ENCODE measurements around the gene ITGBL1. TPM values are rescaled to one million over a fixed set of nuclear protein-coding genes. Genes with fewer than 3 reads are reported as not detected.

Gene ITGBL1
- total RNA-seq (8.5 TPM), polyA plus RNA-seq (21.2 TPM)

- DNase-seq (ENCODE audit: extremely low spot score): no peak
- H3K4me1 ChIP-seq (ENCODE audit: insufficient read depth): no peaks in the 10 kb centered on the region
- peak within 1 kb of the TSS; percentile 45 for H3K4me3 ChIP-seq (ENCODE audit: low read depth, low read length)
- H3K36me3 ChIP-seq (ENCODE audit: insufficient read depth): no peaks in the 10 kb centered on the region
- no peak within 1 kb of the TSS for H3K27ac ChIP-seq (ENCODE audit: low read depth)
- 40% methylated on average over 18 of the region's 18 CpGs for WGBS
Observed at GRCh38 chr13:101452519-101453485, at the start of gene ITGBL1. TSS of gene ITGBL1 (plus strand) at chr13:101452675. CDS start at chr13:101452834, 159 bp downstream.

GRCh38 chr13:101406791-101407190, 45.7 kb upstream of the ITGBL1 start:
- H3K36me3 ChIP-seq (ENCODE audit: insufficient read depth): no peaks in the 10 kb centered on the region
- WGBS: 86% methylated on average over 1 of the region's 1 CpG
- DNase-seq (ENCODE audit: extremely low spot score): no peak
- H3K4me1 ChIP-seq (ENCODE audit: insufficient read depth): no peaks in the 10 kb centered on the region
- no peak overlapping the region for H3K27ac ChIP-seq (ENCODE audit: low read depth)
- H3K4me3 ChIP-seq (ENCODE audit: low read depth, low read length): no peak overlapping the region

- Histone ChIP-seq H3K4me3 (ENCODE audit: low read depth, low read length) (no peak overlapping the region), H3K36me3 (ENCODE audit: insufficient read depth) (no peaks in the 10 kb centered on the region), H3K27ac (ENCODE audit: low read depth) (no peak overlapping the region), H3K4me1 (ENCODE audit: insufficient read depth) (no peaks in the 10 kb centered on the region)
- no peak for DNase-seq (ENCODE audit: extremely low spot score)
- 63% methylated on average over 9 of the region's 9 CpGs for WGBS
Observed at GRCh38 chr13:101408154-101408553, 44.3 kb upstream of the ITGBL1 start.

- Histone ChIP-seq H3K4me1 (ENCODE audit: insufficient read depth) (no peaks in the 10 kb centered on the region), H3K36me3 (ENCODE audit: insufficient read depth) (no peaks in the 10 kb centered on the region), H3K27ac (ENCODE audit: low read depth) (no peak overlapping the region), H3K4me3 (ENCODE audit: low read depth, low read length) (no peak overlapping the region)
- DNase-seq (ENCODE audit: extremely low spot score): no peak
- 59% methylated on average over 6 of the region's 6 CpGs for WGBS
Observed at GRCh38 chr13:101408992-101409656, 43.4 kb upstream of the ITGBL1 start.

- Histone ChIP-seq H3K27ac (ENCODE audit: low read depth) (no peak overlapping the region), H3K4me3 (ENCODE audit: low read depth, low read length) (no peak overlapping the region), H3K36me3 (ENCODE audit: insufficient read depth) (no peaks in the 10 kb centered on the region), H3K4me1 (ENCODE audit: insufficient read depth) (no peaks in the 10 kb centered on the region)
- DNase-seq (ENCODE audit: extremely low spot score): no peak
- 36% methylated on average over 1 of the region's 1 CpG for WGBS
Observed at GRCh38 chr13:101412076-101412475, 40.4 kb upstream of the ITGBL1 start.

- Histone ChIP-seq H3K4me1 (ENCODE audit: insufficient read depth) (no peaks in the 10 kb centered on the region), H3K36me3 (ENCODE audit: insufficient read depth) (no peaks in the 10 kb centered on the region), H3K27ac (ENCODE audit: low read depth) (no peak overlapping the region), H3K4me3 (ENCODE audit: low read depth, low read length) (peak overlapping the region; percentile 88)
- WGBS: 14% methylated on average over 43 of the region's 43 CpGs
- no peak for DNase-seq (ENCODE audit: extremely low spot score)
Observed at GRCh38 chr13:101415358-101416174, 36.9 kb upstream of the ITGBL1 start.

- 2% methylated on average over 85 of the region's 85 CpGs for WGBS
- Histone ChIP-seq H3K4me3 (ENCODE audit: low read depth, low read length) (peak within 1 kb of the TSS; percentile 88), H3K36me3 (ENCODE audit: insufficient read depth) (no peaks in the 10 kb centered on the region), H3K4me1 (ENCODE audit: insufficient read depth) (no peaks in the 10 kb centered on the region), H3K27ac (ENCODE audit: low read depth) (peak within 1 kb of the TSS; percentile 23)
- DNase-seq (ENCODE audit: extremely low spot score): no peak
Observed at GRCh38 chr13:101416181-101417042, 36.1 kb upstream of the ITGBL1 start, which contains the start of gene NALCN. TSS of gene NALCN (minus strand) at chr13:101416508. CDS start at chr13:101399126, 17,382 bp downstream.

GRCh38 chr13:101417043-101417406, 35.5 kb upstream of the ITGBL1 start:
- no peaks in the 10 kb centered on the region for H3K36me3 ChIP-seq (ENCODE audit: insufficient read depth)
- no peak for DNase-seq (ENCODE audit: extremely low spot score)
- H3K27ac ChIP-seq (ENCODE audit: low read depth): no peak overlapping the region
- WGBS: 15% methylated on average over 3 of the region's 3 CpGs
- H3K4me3 ChIP-seq (ENCODE audit: low read depth, low read length): peak overlapping the region; percentile 88
- no peaks in the 10 kb centered on the region for H3K4me1 ChIP-seq (ENCODE audit: insufficient read depth)

GRCh38 chr13:101417501-101417900, 35.0 kb upstream of the ITGBL1 start:
- WGBS: 85% methylated on average over 5 of the region's 5 CpGs
- Histone ChIP-seq H3K4me3 (ENCODE audit: low read depth, low read length) (no peak overlapping the region), H3K36me3 (ENCODE audit: insufficient read depth) (no peaks in the 10 kb centered on the region), H3K4me1 (ENCODE audit: insufficient read depth) (no peaks in the 10 kb centered on the region), H3K27ac (ENCODE audit: low read depth) (no peak overlapping the region)
- no peak for DNase-seq (ENCODE audit: extremely low spot score)

GRCh38 chr13:101423872-101424271, 28.6 kb upstream of the ITGBL1 start:
- WGBS: 93% methylated on average over 2 of the region's 2 CpGs
- H3K27ac ChIP-seq (ENCODE audit: low read depth): no peak overlapping the region
- no peak overlapping the region for H3K4me3 ChIP-seq (ENCODE audit: low read depth, low read length)
- H3K4me1 ChIP-seq (ENCODE audit: insufficient read depth): no peaks in the 10 kb centered on the region
- no peaks in the 10 kb centered on the region for H3K36me3 ChIP-seq (ENCODE audit: insufficient read depth)
- DNase-seq (ENCODE audit: extremely low spot score): no peak

GRCh38 chr13:101424381-101425155, 27.9 kb upstream of the ITGBL1 start:
- Histone ChIP-seq H3K27ac (ENCODE audit: low read depth) (no peak overlapping the region), H3K36me3 (ENCODE audit: insufficient read depth) (no peaks in the 10 kb centered on the region), H3K4me1 (ENCODE audit: insufficient read depth) (no peaks in the 10 kb centered on the region), H3K4me3 (ENCODE audit: low read depth, low read length) (no peak overlapping the region)
- DNase-seq (ENCODE audit: extremely low spot score): no peak
- 63% methylated on average over 6 of the region's 6 CpGs for WGBS

- Histone ChIP-seq H3K27ac (ENCODE audit: low read depth) (no peak overlapping the region), H3K4me1 (ENCODE audit: insufficient read depth) (no peaks in the 10 kb centered on the region), H3K4me3 (ENCODE audit: low read depth, low read length) (no peak overlapping the region), H3K36me3 (ENCODE audit: insufficient read depth) (no peaks in the 10 kb centered on the region)
- no peak for DNase-seq (ENCODE audit: extremely low spot score)
- WGBS: 85% methylated on average over 3 of the region's 3 CpGs
Observed at GRCh38 chr13:101425156-101425471, 27.4 kb upstream of the ITGBL1 start.
